Stromal cell of bone marrow (primary cell): ENCODE results near the gene SAC3D1.

Experiments used
- DNase-seq: peaks from one replicate; pipeline ENCODE4 v3.0.0-alpha.2; 2012; ENCODE audit warnings: low read depth

SAC3D1 gene

GRCh38 chr11:65090628-65091027, 49.6 kb downstream of the SAC3D1 start:
- DNase-seq: no peak
